ENCODE measurements around the gene UMODL1. TPM values are rescaled to one million over a fixed set of nuclear protein-coding genes. Genes with fewer than 3 reads are reported as not detected.
"Not testable (repeated sequence)": the region's sequence is repeated elsewhere in the genome, so short reads cannot be mapped to it uniquely, and the experiment has no call there.

UMODL1 gene
- total RNA-seq, 1 donor from 2014 or later: not detected

DNA sequence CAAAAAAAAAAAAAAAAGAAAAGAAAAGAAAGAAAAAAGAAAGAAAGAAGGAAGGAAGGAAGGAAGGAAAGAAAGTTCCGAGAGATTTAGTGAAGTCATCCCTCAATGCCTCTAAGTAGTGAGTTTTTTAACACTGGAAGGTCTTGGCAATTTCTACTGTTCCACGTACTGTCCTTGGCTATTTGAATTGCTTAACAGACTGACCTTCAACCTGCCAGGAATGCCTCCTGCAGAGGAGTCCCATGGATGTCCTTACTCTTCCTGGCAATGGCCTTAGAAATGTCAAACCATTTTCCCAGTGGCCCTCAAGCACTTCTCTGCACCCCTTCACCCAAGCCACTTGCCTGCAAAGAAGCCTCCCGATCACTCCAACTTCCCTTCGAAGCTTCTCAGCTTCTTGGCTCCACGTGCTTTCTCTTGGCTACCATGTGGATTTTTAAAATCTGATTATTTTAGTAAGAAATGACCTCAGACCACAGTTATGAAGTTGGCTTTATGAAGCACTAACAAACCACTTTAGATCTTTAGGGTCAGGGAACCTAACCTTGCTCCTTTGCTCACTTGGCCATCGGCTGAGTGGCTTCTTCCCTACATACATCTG lies 104.1 kb downstream of the UMODL1 start:
- TF ChIP-seq, protein P1, sequence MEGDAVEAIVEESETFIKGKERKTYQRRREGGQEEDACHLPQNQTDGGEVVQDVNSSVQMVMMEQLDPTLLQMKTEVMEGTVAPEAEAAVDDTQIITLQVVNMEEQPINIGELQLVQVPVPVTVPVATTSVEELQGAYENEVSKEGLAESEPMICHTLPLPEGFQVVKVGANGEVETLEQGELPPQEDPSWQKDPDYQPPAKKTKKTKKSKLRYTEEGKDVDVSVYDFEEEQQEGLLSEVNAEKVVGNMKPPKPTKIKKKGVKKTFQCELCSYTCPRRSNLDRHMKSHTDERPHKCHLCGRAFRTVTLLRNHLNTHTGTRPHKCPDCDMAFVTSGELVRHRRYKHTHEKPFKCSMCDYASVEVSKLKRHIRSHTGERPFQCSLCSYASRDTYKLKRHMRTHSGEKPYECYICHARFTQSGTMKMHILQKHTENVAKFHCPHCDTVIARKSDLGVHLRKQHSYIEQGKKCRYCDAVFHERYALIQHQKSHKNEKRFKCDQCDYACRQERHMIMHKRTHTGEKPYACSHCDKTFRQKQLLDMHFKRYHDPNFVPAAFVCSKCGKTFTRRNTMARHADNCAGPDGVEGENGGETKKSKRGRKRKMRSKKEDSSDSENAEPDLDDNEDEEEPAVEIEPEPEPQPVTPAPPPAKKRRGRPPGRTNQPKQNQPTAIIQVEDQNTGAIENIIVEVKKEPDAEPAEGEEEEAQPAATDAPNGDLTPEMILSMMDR (IDR thresholded peaks at IDR 0.05; ENCODE audit: unreplicated experiment): no peak
- Mint-ChIP-seq H3K9me3 (ENCODE audit: unreplicated experiment) (no peaks in the 10 kb centered on the region), H3K4me1 (ENCODE audit: unreplicated experiment) (no peaks in the 10 kb centered on the region), H3K27me3 (ENCODE audit: unreplicated experiment) (no peaks in the 10 kb centered on the region), H3K4me3 (ENCODE audit: unreplicated experiment) (no peak overlapping the region), H3K27ac (ENCODE audit: unreplicated experiment) (no peak overlapping the region), H3K36me3 (ENCODE audit: low read depth, unreplicated experiment) (no peaks in the 10 kb centered on the region)
- DNase-seq (ENCODE audit: low spot score): no peak

DNA sequence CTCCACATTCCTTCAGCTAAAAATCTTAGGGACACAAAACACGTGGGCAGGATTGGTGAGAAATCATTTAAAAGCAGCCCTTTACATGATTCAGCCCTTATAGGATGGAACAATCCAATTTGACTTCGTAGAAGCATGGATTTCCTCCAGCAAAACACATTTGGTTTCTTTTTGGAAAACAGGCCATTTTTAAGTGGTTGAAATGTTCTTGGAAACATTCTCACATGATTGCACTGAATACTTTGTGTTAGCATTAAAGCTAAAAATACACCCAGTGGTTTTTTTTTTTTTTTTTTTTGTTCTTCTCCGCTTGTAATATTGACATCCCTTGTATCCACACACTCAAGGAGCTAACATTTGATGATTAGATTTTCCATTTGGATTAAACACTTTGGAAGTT lies 105.7 kb downstream of the UMODL1 start:
- Mint-ChIP-seq H3K27ac (ENCODE audit: unreplicated experiment) (no peak overlapping the region), H3K27me3 (ENCODE audit: unreplicated experiment) (peaks cover 2% of the 10 kb centered on the region), H3K36me3 (ENCODE audit: low read depth, unreplicated experiment) (no peaks in the 10 kb centered on the region), H3K4me1 (ENCODE audit: unreplicated experiment) (no peaks in the 10 kb centered on the region), H3K9me3 (ENCODE audit: unreplicated experiment) (no peaks in the 10 kb centered on the region), H3K4me3 (ENCODE audit: unreplicated experiment) (no peak overlapping the region)
- TF ChIP-seq, protein P1 (IDR thresholded peaks at IDR 0.05; ENCODE audit: unreplicated experiment): no peak
- no peak for DNase-seq (ENCODE audit: low spot score)

DNA sequence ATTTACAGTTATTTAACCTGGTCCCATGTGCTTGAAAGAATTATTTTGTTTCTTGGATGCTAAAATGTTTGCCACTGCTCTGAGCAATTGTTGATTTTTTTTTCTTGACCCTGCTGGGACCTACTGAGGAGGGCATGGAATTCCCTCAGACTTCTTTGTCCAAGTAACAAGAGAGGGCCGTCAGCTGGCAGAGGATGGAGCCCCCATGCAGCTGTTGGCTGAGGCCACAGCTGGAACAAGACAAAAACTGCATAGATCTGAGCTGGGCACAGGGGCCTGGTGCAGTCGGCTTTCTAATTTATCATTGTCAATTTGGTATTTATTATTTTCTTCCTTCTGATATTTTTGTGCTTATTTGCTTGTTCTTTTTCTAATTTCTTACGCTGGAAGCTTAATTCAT lies 108.2 kb downstream of the UMODL1 start:
- Mint-ChIP-seq H3K36me3 (ENCODE audit: low read depth, unreplicated experiment) (no peaks in the 10 kb centered on the region), H3K4me3 (ENCODE audit: unreplicated experiment) (no peak overlapping the region), H3K4me1 (ENCODE audit: unreplicated experiment) (no peaks in the 10 kb centered on the region), H3K27me3 (ENCODE audit: unreplicated experiment) (peaks cover 2% of the 10 kb centered on the region), H3K9me3 (ENCODE audit: unreplicated experiment) (no peaks in the 10 kb centered on the region), H3K27ac (ENCODE audit: unreplicated experiment) (no peak overlapping the region)
- no peak for DNase-seq (ENCODE audit: low spot score)
- TF ChIP-seq, protein P1 (IDR thresholded peaks at IDR 0.05; ENCODE audit: unreplicated experiment): no peak

DNA sequence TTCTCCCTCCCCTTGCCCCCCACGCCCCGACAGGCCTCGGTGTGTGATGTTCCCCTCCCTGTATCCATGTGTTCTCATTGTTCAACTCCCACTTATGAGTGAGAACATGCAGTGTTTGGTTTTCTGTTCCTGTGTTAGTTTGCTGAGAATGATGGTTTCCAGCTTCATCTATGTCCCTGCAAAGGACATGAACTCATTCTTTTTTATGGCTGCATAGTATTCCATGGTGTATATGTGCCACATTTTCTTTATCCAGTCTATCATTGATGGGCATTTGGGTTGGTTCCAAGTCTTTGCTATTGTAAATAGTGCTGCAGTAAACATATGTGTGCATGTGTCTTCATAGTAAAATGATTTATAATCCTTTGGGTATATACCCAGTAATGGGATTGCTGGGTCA lies 108.9 kb downstream of the UMODL1 start:
- not testable (repeated sequence) for H3K27ac Mint-ChIP-seq (ENCODE audit: unreplicated experiment); H3K36me3 Mint-ChIP-seq (ENCODE audit: low read depth, unreplicated experiment); H3K27me3 Mint-ChIP-seq (ENCODE audit: unreplicated experiment); H3K4me3 Mint-ChIP-seq (ENCODE audit: unreplicated experiment); DNase-seq (ENCODE audit: low spot score); H3K9me3 Mint-ChIP-seq (ENCODE audit: unreplicated experiment); H3K4me1 Mint-ChIP-seq (ENCODE audit: unreplicated experiment)

DNA sequence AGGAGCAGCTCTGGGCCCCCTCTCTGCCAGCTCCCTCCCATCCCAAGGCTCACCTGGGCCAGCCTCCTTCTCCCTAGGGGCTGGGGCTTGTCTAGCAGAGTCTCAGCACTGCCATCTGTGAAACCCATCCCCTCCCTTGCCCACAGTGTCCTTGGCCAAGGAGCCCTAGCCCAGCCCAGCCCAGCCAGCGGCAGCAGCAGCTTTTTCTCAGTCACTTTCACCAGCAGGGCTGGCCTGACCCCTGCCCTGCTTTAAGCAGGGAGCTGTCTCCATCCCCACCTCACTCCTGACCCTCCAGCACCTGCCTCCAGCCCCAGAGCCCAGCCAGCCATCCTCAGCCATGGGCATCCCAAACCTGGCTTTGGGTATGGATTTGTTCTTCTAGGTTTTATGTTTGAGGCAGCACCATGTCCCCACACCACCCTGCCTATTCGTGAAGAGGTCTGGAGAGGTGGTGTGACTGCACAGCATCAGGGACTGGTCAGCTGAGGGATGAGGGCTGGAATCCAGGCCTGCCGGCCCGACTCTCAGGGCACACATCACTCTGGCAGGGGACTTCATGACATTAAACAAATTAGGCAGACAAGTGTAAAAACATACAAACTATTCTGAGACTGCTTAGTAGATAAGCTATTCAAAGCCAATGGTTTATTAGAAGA lies 111.7 kb downstream of the UMODL1 start:
- no peak for DNase-seq (ENCODE audit: low spot score)
- H3K27me3 Mint-ChIP-seq (ENCODE audit: unreplicated experiment): peaks cover 2% of the 10 kb centered on the region
- H3K27ac Mint-ChIP-seq (ENCODE audit: unreplicated experiment): no peak overlapping the region
- no peak overlapping the region for H3K4me3 Mint-ChIP-seq (ENCODE audit: unreplicated experiment)
- H3K9me3 Mint-ChIP-seq (ENCODE audit: unreplicated experiment): no peaks in the 10 kb centered on the region
- H3K4me1 Mint-ChIP-seq (ENCODE audit: unreplicated experiment): peaks cover 2% of the 10 kb centered on the region
- peaks cover 7% of the 10 kb centered on the region for H3K36me3 Mint-ChIP-seq (ENCODE audit: low read depth, unreplicated experiment)
- TF ChIP-seq, protein P1 (IDR thresholded peaks at IDR 0.05; ENCODE audit: unreplicated experiment): no peak

Measured in endothelial cell (in vitro differentiated cells).